A375 (cell line): Measurements from ENCODE around the gene CEBPZ. TPM values are rescaled to one million over a fixed set of nuclear protein-coding genes. Genes with fewer than 3 reads are reported as not detected.

Experiments
- total RNA-seq: library from RNA; depleted of rRNA; stranded (reverse); fragments of >200 nt; shearing (Covaris generic); gene quantifications from 2 replicates; pipeline ENCODE4 v1.2.3, GENCODE V29; 2014; rRNA removed

The CEBPZ gene
- 99.5 and 109 TPM in 2 replicates for total RNA-seq

GRCh38 chr2:37231241-37232130 lies at the start of gene CEBPZ, which contains the start of gene NDUFAF7:
Gene CEBPZ, minus strand, starts transcription at chr2:37231596. Its CDS starts 29 bp downstream, at chr2:37231567.
Gene NDUFAF7, plus strand, starts transcription at chr2:37231658. Its CDS starts 48 bp downstream, at chr2:37231706.

GRCh38 chr2:37196320-37197195 lies 34.8 kb downstream of the CEBPZ start, which contains the start of gene CEBPZOS:
Gene CEBPZOS, plus strand, starts transcription at chr2:37196496. Its CDS starts 3,209 bp downstream, at chr2:37199705.

DNA sequence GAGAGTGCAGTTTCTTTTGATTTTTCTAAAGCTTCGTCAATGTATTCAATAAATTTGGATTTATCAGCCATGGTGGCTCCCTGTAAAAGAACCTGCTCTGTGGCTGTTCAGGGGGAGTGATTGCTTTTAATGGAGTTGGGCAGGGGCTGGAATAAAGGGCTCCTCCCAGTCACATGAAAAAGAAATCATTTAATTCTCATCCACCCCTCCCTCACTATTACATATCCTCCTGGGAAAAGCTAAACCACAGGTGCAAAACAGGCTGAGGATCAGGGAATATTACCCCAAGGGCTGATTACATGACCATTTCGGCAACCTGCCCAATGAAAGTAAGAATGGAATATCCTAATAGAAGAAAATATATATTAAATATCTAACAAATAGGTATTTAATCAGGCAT lies 42.8 kb downstream of the CEBPZ start, which contains the start of gene SULT6B1:
Gene SULT6B1 (minus strand): TSS at position 101 of the 400 bp plus-strand sequence. CDS start 30 bp downstream, at position 71.

DNA sequence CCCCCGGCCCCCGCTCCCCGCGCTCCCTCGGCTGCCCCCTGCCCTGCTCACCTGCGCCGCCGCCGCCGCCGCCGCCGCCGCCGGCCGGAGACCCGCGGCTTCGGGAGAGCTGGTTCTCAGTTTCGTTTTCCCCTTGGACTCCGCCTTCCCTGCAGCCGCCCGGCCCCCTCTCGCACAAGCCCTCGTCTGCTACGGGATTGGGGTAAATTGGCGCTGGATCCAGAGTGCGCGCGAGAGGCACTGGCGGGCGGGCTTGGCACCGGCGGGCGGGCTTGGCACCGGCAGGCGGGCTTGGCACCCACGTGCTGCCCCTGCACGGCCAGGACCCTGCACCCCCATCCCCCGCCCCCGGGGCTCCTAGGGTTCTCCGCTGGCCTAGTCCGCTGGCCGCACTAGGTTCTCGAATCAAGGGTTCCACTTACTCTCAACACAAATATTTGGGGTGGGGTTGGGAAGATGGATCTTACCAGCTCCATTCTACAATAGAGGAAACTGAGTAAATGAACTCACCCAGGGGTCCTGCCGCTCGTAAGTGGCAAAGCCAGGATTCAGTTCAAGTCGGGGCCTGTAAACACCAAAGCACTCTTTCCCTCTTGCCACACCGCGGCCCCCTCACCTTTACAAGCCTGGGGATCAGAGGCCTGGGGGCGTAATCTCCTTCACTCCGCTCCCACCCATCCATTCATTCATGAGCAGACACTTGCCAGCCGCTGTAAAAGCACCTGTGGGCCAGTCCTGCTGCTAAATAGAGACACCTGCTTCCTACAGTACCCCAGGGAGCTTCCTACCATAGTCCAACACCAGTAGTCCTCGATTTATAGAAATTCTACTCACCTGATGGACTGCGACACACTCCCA lies 74.3 kb downstream of the CEBPZ start, which contains the start of gene EIF2AK2:
Gene EIF2AK2 (minus strand): TSS at position 124 of the 858 bp plus-strand sequence. CDS start 9,174 bp downstream, outside the sequence.

Other genes with a start within 250 kb of the CEBPZ start
- gene HEATR5B, start 147.2 kb downstream of the CEBPZ start, total RNA-seq: 13.7 and 14.2 TPM in 2 replicates
- 6.9 and 7.2 TPM in 2 replicates for gene GPATCH11, start 147.1 kb downstream of the CEBPZ start, total RNA-seq
- 27.8 and 33.9 TPM in 2 replicates for gene EIF2AK2, start 74.6 kb downstream of the CEBPZ start, total RNA-seq
- gene SULT6B1, start 42.9 kb downstream of the CEBPZ start, total RNA-seq: not detected in 2 replicates
- gene CEBPZOS, start 35.1 kb downstream of the CEBPZ start, total RNA-seq: 18.8 and 23.5 TPM in 2 replicates
- gene NDUFAF7, start 62 bp upstream of the CEBPZ start, total RNA-seq: 20.7 and 30.7 TPM in 2 replicates
- 32.4 and 42.2 TPM in 2 replicates for gene PRKD3, start 93.2 kb upstream of the CEBPZ start, total RNA-seq
- gene QPCT, start 113.0 kb upstream of the CEBPZ start, total RNA-seq: 5.9 and 7.7 TPM in 2 replicates